AG09319 (cell line): ENCODE data around the gene TEAD3.

Experiments used
- DNase-seq: peaks from one replicate; pipeline ENCODE4 v3.0.0-alpha.2; 2010; ENCODE audit warnings: low read depth; ENCODE audit errors: extremely low read depth
- CTCF ChIP-seq: IDR thresholded peaks from 2 replicates; pipeline ENCODE4 v1.5.1; 2011; ENCODE audit warnings: low read depth, mild to moderate bottlenecking, inconsistent platforms, low read length, moderate library complexity

The TEAD3 gene

GRCh38 chr6:35427435-35427834, 69.4 kb downstream of the TEAD3 start:
- no peak for TF ChIP-seq CTCF

GRCh38 chr6:35426074-35426473, 70.8 kb downstream of the TEAD3 start:
- DNase-seq, result no peak
- TF ChIP-seq CTCF, result no peak

More at GRCh38 chr6:35427435-35427834, 69.4 kb downstream of the TEAD3 start:
- no peak for DNase-seq

- no peak for TF ChIP-seq CTCF
- peak; percentile 50 for DNase-seq
Observed at GRCh38 chr6:35425284-35425683, 71.6 kb downstream of the TEAD3 start.
